WTC11 (cell line): ENCODE data around the gene MOSPD3. TPM values are rescaled to one million over a fixed set of nuclear protein-coding genes. Genes with fewer than 3 reads are reported as not detected.

Source experiments
- ATAC-seq: fragments of 200-7000 bp; cut with Tn5 transposase; 2 replicates; pipeline ENCODE4 v1.10.0; 2021; ENCODE audit warnings: mild to moderate bottlenecking, moderate library complexity
- CTCF ChIA-PET: fragments of 300-600 bp; sonication (Branson Sonifier 250); formaldehyde crosslinking; loops from one replicate; lab custom pipeline; 2021; ENCODE audit warnings: antibody characterized with exemption; lab: Charles Lee
- POLR2A ChIA-PET: fragments of 350-600 bp; sonication (Branson Sonifier 250); formaldehyde crosslinking; loops from one replicate; lab custom pipeline; 2021; ENCODE audit warnings: antibody characterized with exemption; lab: Charles Lee
- DNase-seq: peaks from one replicate; pipeline ENCODE4 v3.0.0; 2021; ENCODE audit warnings: low spot score
- H3K27ac Mint-ChIP-seq: 2 replicates; pipeline ENCODE4 v1.8.0; 2021; ENCODE audit warnings: mixed read lengths
- H3K27me3 Mint-ChIP-seq: 2 replicates; pipeline ENCODE4 v1.8.0; 2021; ENCODE audit warnings: low read depth, mild to moderate bottlenecking, moderate library complexity, mixed read lengths
- H3K36me3 Mint-ChIP-seq: 2 replicates; pipeline ENCODE4 v1.8.0; 2021; ENCODE audit warnings: mixed read lengths
- H3K4me1 Mint-ChIP-seq: 2 replicates; pipeline ENCODE4 v1.8.0; 2022; ENCODE audit warnings: mixed read lengths
- H3K4me3 Mint-ChIP-seq: 2 replicates; pipeline ENCODE4 v1.8.0; 2021; ENCODE audit warnings: mild to moderate bottlenecking, moderate library complexity, mixed read lengths
- H3K9me3 Mint-ChIP-seq: 2 replicates; pipeline ENCODE4 v1.8.0; 2021; ENCODE audit warnings: mixed read lengths
- ATF1 ChIP-seq: sonication (generic); formaldehyde crosslinking; IDR thresholded peaks from 2 replicates; pipeline ENCODE4 v1.8.1; 2023; ENCODE audit warnings: mild to moderate bottlenecking, moderate library complexity, missing genetic modification reagents
- ESRRA ChIP-seq: sonication (generic); formaldehyde crosslinking; IDR thresholded peaks from 2 replicates; pipeline ENCODE4 v1.8.1; 2022; ENCODE audit warnings: mild to moderate bottlenecking, missing genetic modification reagents, borderline replicate concordance
- FOXP1 ChIP-seq: sonication (generic); formaldehyde crosslinking; IDR thresholded peaks from 2 replicates; pipeline ENCODE4 v1.8.0; 2022; ENCODE audit warnings: missing genetic modification reagents, mild to moderate bottlenecking, moderate library complexity, borderline replicate concordance
- GABPB1 ChIP-seq: sonication (generic); formaldehyde crosslinking; IDR thresholded peaks from 2 replicates; pipeline ENCODE4 v1.8.1; 2023; ENCODE audit warnings: mild to moderate bottlenecking, missing genetic modification reagents
- GRHL2 ChIP-seq: fragments of 250-450 bp; sonication (Bioruptor Pico); IDR thresholded peaks from 2 replicates; pipeline ENCODE4 v1.8.0; 2022; ENCODE audit warnings: mild to moderate bottlenecking, moderate library complexity; ENCODE audit not compliant: insufficient replicate concordance, severe bottlenecking
- JAZF1 ChIP-seq: fragments of 250-450 bp; sonication (Bioruptor Pico); IDR thresholded peaks from 2 replicates; pipeline ENCODE4 v1.9.0; 2021; ENCODE audit warnings: moderate library complexity, mild to moderate bottlenecking, inconsistent platforms
- NR2C2 ChIP-seq: sonication (generic); formaldehyde crosslinking; IDR thresholded peaks from 2 replicates; pipeline ENCODE4 v1.8.0; 2022; ENCODE audit warnings: mild to moderate bottlenecking, missing genetic modification reagents
- NR3C1 ChIP-seq: sonication (generic); formaldehyde crosslinking; conservative IDR thresholded peaks from 2 replicates; pipeline ENCODE4 v1.8.1; 2023; ENCODE audit warnings: low read depth, mild to moderate bottlenecking, missing genetic modification reagents
- TEAD1 ChIP-seq: sonication (generic); formaldehyde crosslinking; IDR thresholded peaks from 2 replicates; pipeline ENCODE4 v1.8.0; 2022; ENCODE audit warnings: mild to moderate bottlenecking, missing genetic modification reagents
- ZBTB21 ChIP-seq: sonication (generic); formaldehyde crosslinking; IDR thresholded peaks from 2 replicates; pipeline ENCODE4 v1.8.1; 2023; ENCODE audit warnings: mild to moderate bottlenecking, missing genetic modification reagents, borderline replicate concordance
- ZNF219 ChIP-seq: sonication (generic); formaldehyde crosslinking; IDR thresholded peaks from 2 replicates; pipeline ENCODE4 v1.8.0; 2023; ENCODE audit warnings: missing genetic modification reagents, mild to moderate bottlenecking, borderline replicate concordance
- total RNA-seq: library from RNA; stranded (reverse); gene quantifications from 3 replicates; pipeline ENCODE4 v1.2.3, GENCODE V29; 2021
- TF ChIP-seq, protein P1 (sequence below): sonication (generic); formaldehyde crosslinking; conservative IDR thresholded peaks from 2 replicates; pipeline ENCODE4 v1.8.1; 2023; ENCODE audit warnings: mild to moderate bottlenecking, low read depth, missing genetic modification reagents, moderate library complexity
- TF ChIP-seq, protein P2 (sequence below): sonication (generic); formaldehyde crosslinking; IDR thresholded peaks from 2 replicates; pipeline ENCODE4 v1.8.0; 2022; ENCODE audit warnings: missing genetic modification reagents
- TF ChIP-seq, protein P3 (sequence below): sonication (generic); formaldehyde crosslinking; IDR thresholded peaks from 2 replicates; pipeline ENCODE4 v1.8.0; 2022; ENCODE audit warnings: mild to moderate bottlenecking, missing genetic modification reagents
- TF ChIP-seq, protein P4 (sequence below): sonication (generic); formaldehyde crosslinking; IDR thresholded peaks from 2 replicates; pipeline ENCODE4 v1.8.1; 2023; ENCODE audit warnings: mild to moderate bottlenecking, missing genetic modification reagents, moderate library complexity
- TF ChIP-seq, protein P5 (sequence below): sonication (generic); formaldehyde crosslinking; IDR thresholded peaks from 2 replicates; pipeline ENCODE4 v1.8.1; 2022; ENCODE audit warnings: low read depth, mild to moderate bottlenecking, moderate library complexity, missing genetic modification reagents, borderline replicate concordance
- TF ChIP-seq, protein P6 (sequence below): sonication (generic); formaldehyde crosslinking; IDR thresholded peaks from 2 replicates; pipeline ENCODE4 v1.8.1; 2023; ENCODE audit warnings: mild to moderate bottlenecking, missing genetic modification reagents, borderline replicate concordance
- TF ChIP-seq, protein P7 (sequence below): sonication (generic); formaldehyde crosslinking; IDR thresholded peaks from 2 replicates; pipeline ENCODE4 v1.8.1; 2023; ENCODE audit warnings: mild to moderate bottlenecking, missing genetic modification reagents
- TF ChIP-seq, protein P8 (sequence below): fragments of 250-450 bp; sonication (Bioruptor Pico); IDR thresholded peaks from 2 replicates; pipeline ENCODE4 v1.9.0; 2021; ENCODE audit warnings: mild to moderate bottlenecking

Gene MOSPD3
- total RNA-seq, 1 experiment from 2014 or later, result 21.9 TPM

DNA sequence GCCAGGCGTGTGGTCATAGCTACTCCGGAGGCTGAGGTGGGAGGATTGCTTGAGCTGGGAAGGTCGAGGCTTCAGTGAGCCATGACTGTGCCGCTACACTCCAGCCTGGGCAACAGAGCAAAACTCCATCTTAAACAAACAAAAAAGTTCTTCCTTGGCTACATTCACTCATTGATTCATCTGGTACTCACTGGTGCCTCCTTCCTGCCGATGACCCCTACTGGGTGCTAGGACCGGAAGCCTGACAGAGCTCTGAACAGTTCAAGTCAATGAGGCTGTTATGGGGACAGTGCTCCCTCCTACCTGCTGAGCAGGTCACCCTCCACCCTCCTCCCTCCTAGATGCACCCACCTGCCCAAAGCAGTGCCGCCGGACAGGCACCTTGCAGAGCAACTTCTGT is 5.2 kb upstream of the MOSPD3 start:
- Mint-ChIP-seq H3K27ac (no peak overlapping the region), H3K4me1 (peaks cover 29% of the 10 kb centered on the region), H3K36me3 (peaks cover 8% of the 10 kb centered on the region), H3K9me3 (no peaks in the 10 kb centered on the region), H3K27me3 (peaks cover 13% of the 10 kb centered on the region), H3K4me3 (peak overlapping the region; percentile 11; the same call in 1 of the 2 replicates)
- DNase-seq (no peak), ATAC-seq (no peak)
- ChIA-PET CTCF (interaction anchor here (1.8 kb wide), 1 partner anchor 118 kb away, joined by 5 read pairs; no protein-coding TSS in a partner anchor), POLR2A (interaction anchor here (0.7 to 1.5 kb wide), 3 partner anchors 21 to 65 kb away, joined by 3 read pairs; partner anchors contain the start of genes FBXO24 and LRCH4)
- TF ChIP-seq FOXP1 (CRISPR knock-in tag) (no peak), NR3C1 (no peak), NR2C2 (CRISPR knock-in tag) (no peak), GRHL2 (CRISPR knock-in tag) (no peak), ZNF219 (CRISPR knock-in tag) (no peak), GABPB1 (CRISPR knock-in tag) (no peak), ATF1 (CRISPR knock-in tag) (no peak), JAZF1 (no peak), TEAD1 (no peak), ESRRA (no peak), ZBTB21 (CRISPR knock-in tag) (no peak)
- TF ChIP-seq, protein P1, sequence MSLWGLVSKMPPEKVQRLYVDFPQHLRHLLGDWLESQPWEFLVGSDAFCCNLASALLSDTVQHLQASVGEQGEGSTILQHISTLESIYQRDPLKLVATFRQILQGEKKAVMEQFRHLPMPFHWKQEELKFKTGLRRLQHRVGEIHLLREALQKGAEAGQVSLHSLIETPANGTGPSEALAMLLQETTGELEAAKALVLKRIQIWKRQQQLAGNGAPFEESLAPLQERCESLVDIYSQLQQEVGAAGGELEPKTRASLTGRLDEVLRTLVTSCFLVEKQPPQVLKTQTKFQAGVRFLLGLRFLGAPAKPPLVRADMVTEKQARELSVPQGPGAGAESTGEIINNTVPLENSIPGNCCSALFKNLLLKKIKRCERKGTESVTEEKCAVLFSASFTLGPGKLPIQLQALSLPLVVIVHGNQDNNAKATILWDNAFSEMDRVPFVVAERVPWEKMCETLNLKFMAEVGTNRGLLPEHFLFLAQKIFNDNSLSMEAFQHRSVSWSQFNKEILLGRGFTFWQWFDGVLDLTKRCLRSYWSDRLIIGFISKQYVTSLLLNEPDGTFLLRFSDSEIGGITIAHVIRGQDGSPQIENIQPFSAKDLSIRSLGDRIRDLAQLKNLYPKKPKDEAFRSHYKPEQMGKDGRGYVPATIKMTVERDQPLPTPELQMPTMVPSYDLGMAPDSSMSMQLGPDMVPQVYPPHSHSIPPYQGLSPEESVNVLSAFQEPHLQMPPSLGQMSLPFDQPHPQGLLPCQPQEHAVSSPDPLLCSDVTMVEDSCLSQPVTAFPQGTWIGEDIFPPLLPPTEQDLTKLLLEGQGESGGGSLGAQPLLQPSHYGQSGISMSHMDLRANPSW (CRISPR knock-in tag), result no peak
- TF ChIP-seq, protein P2, sequence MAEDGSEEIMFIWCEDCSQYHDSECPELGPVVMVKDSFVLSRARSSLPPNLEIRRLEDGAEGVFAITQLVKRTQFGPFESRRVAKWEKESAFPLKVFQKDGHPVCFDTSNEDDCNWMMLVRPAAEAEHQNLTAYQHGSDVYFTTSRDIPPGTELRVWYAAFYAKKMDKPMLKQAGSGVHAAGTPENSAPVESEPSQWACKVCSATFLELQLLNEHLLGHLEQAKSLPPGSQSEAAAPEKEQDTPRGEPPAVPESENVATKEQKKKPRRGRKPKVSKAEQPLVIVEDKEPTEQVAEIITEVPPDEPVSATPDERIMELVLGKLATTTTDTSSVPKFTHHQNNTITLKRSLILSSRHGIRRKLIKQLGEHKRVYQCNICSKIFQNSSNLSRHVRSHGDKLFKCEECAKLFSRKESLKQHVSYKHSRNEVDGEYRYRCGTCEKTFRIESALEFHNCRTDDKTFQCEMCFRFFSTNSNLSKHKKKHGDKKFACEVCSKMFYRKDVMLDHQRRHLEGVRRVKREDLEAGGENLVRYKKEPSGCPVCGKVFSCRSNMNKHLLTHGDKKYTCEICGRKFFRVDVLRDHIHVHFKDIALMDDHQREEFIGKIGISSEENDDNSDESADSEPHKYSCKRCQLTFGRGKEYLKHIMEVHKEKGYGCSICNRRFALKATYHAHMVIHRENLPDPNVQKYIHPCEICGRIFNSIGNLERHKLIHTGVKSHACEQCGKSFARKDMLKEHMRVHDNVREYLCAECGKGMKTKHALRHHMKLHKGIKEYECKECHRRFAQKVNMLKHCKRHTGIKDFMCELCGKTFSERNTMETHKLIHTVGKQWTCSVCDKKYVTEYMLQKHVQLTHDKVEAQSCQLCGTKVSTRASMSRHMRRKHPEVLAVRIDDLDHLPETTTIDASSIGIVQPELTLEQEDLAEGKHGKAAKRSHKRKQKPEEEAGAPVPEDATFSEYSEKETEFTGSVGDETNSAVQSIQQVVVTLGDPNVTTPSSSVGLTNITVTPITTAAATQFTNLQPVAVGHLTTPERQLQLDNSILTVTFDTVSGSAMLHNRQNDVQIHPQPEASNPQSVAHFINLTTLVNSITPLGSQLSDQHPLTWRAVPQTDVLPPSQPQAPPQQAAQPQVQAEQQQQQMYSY (CRISPR knock-in tag), result no peak
- TF ChIP-seq, protein P3, sequence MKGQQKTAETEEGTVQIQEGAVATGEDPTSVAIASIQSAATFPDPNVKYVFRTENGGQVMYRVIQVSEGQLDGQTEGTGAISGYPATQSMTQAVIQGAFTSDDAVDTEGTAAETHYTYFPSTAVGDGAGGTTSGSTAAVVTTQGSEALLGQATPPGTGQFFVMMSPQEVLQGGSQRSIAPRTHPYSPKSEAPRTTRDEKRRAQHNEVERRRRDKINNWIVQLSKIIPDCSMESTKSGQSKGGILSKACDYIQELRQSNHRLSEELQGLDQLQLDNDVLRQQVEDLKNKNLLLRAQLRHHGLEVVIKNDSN (CRISPR knock-in tag), result no peak
- TF ChIP-seq, protein P4, sequence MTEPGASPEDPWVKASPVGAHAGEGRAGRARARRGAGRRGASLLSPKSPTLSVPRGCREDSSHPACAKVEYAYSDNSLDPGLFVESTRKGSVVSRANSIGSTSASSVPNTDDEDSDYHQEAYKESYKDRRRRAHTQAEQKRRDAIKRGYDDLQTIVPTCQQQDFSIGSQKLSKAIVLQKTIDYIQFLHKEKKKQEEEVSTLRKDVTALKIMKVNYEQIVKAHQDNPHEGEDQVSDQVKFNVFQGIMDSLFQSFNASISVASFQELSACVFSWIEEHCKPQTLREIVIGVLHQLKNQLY, result no peak
- TF ChIP-seq, protein P5, sequence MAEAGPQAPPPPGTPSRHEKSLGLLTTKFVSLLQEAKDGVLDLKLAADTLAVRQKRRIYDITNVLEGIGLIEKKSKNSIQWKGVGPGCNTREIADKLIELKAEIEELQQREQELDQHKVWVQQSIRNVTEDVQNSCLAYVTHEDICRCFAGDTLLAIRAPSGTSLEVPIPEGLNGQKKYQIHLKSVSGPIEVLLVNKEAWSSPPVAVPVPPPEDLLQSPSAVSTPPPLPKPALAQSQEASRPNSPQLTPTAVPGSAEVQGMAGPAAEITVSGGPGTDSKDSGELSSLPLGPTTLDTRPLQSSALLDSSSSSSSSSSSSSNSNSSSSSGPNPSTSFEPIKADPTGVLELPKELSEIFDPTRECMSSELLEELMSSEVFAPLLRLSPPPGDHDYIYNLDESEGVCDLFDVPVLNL (CRISPR knock-in tag), result no peak
- TF ChIP-seq, protein P6, sequence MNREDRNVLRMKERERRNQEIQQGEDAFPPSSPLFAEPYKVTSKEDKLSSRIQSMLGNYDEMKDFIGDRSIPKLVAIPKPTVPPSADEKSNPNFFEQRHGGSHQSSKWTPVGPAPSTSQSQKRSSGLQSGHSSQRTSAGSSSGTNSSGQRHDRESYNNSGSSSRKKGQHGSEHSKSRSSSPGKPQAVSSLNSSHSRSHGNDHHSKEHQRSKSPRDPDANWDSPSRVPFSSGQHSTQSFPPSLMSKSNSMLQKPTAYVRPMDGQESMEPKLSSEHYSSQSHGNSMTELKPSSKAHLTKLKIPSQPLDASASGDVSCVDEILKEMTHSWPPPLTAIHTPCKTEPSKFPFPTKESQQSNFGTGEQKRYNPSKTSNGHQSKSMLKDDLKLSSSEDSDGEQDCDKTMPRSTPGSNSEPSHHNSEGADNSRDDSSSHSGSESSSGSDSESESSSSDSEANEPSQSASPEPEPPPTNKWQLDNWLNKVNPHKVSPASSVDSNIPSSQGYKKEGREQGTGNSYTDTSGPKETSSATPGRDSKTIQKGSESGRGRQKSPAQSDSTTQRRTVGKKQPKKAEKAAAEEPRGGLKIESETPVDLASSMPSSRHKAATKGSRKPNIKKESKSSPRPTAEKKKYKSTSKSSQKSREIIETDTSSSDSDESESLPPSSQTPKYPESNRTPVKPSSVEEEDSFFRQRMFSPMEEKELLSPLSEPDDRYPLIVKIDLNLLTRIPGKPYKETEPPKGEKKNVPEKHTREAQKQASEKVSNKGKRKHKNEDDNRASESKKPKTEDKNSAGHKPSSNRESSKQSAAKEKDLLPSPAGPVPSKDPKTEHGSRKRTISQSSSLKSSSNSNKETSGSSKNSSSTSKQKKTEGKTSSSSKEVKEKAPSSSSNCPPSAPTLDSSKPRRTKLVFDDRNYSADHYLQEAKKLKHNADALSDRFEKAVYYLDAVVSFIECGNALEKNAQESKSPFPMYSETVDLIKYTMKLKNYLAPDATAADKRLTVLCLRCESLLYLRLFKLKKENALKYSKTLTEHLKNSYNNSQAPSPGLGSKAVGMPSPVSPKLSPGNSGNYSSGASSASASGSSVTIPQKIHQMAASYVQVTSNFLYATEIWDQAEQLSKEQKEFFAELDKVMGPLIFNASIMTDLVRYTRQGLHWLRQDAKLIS (CRISPR knock-in tag), result no peak
- TF ChIP-seq, protein P7, sequence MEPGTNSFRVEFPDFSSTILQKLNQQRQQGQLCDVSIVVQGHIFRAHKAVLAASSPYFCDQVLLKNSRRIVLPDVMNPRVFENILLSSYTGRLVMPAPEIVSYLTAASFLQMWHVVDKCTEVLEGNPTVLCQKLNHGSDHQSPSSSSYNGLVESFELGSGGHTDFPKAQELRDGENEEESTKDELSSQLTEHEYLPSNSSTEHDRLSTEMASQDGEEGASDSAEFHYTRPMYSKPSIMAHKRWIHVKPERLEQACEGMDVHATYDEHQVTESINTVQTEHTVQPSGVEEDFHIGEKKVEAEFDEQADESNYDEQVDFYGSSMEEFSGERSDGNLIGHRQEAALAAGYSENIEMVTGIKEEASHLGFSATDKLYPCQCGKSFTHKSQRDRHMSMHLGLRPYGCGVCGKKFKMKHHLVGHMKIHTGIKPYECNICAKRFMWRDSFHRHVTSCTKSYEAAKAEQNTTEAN, result no peak
- TF ChIP-seq, protein P8, sequence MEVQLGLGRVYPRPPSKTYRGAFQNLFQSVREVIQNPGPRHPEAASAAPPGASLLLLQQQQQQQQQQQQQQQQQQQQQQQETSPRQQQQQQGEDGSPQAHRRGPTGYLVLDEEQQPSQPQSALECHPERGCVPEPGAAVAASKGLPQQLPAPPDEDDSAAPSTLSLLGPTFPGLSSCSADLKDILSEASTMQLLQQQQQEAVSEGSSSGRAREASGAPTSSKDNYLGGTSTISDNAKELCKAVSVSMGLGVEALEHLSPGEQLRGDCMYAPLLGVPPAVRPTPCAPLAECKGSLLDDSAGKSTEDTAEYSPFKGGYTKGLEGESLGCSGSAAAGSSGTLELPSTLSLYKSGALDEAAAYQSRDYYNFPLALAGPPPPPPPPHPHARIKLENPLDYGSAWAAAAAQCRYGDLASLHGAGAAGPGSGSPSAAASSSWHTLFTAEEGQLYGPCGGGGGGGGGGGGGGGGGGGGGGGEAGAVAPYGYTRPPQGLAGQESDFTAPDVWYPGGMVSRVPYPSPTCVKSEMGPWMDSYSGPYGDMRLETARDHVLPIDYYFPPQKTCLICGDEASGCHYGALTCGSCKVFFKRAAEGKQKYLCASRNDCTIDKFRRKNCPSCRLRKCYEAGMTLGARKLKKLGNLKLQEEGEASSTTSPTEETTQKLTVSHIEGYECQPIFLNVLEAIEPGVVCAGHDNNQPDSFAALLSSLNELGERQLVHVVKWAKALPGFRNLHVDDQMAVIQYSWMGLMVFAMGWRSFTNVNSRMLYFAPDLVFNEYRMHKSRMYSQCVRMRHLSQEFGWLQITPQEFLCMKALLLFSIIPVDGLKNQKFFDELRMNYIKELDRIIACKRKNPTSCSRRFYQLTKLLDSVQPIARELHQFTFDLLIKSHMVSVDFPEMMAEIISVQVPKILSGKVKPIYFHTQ (CRISPR knock-in tag), result no peak
